ENCODE results near the gene SLC7A6.

SLC7A6 gene

DNA sequence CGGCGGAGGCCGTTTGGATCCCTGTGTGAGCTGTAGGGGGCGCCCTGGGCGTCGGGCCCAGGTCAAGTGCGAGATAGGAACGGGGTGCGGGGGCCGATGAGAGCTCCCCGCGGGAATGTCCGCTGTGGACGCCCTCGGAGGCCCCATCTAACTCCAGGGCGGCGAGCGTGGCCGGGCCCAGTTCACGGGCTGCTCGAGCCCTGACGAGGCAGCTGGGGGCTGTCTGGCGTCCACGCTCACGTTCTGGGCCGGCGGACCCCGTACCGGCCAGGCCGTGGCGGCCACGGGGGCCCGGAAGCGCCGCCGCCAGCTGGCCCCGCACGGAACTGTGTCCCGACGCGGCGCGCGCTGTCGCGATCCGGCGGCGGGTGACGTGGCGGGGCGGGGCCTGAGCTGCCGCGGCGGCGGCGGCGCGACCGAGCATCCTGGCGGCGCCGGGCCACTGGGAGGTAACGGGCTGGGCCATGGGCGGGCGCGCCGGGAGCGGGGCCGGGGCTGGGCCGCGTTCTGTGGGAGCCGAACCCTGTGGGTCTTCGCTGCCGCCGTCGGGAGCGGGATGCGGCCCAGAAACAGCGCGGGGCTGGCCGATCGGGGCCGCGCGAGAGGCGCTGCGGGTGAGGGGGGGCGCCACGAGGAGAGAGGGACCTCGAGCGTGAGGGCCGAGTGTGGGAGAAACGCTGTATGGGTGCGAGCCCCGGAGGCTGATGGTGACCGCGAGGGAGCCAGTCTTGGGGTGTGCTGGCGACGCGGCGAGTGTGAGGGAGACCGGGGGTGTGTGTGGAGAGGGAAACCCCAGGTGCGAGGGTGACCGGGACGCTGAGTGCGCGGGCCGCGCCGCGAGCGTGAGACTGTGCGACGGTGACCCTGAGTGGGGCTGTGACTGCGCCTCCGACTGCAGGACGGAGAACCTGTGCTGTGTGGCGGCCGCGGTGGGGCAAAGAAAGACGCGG, at the start of gene SLC7A6:
TSS of gene SLC7A6 (plus strand) at position 399 of the 950 bp plus-strand sequence. CDS start 10,201 bp downstream, outside the sequence.
- peak; percentile 80 to 82 for DNase-seq (ENCODE audit: low read depth in 2 of 2)

DNA sequence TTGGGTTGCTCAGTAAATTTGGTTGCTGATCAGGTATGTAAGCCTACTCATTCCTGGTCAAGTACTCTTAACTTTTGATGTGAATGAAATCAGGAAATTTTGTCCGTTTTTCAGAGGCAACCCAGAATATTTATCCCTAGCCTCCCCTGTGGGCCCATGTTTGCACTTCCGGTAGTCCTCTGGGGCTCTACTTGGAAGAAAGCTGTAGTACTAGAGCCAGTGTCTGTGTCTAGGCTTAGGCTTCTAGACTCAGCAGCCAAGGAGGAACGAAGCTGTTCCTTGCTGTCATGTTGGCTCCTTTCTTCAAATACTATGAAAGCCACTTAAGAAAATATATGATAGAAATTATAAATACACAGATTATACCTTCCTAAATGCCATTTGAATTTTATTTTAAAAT, 49.6 kb upstream of the SLC7A6 start:
- no peak for DNase-seq (ENCODE audit: low read depth in 2 of 2)

DNA sequence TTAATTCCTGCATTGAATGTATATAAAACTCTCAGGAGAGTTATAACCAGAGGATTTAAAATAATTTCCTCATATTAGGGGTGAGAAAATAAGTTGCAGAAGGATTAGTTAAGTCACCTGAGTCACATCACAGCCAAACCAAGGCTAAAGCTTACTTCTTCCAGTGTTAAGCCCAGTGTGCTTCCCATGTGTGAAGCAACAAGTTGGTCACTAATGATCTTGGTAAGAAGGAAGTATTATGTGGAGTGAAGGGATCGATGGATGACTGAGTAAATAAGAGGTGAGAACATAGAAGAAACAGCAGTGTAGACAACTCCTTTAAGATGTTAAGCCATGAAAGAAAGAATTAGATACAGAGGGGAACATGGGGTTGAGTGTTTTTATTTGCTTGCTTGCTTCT, 49.0 kb upstream of the SLC7A6 start:
- no peak for DNase-seq (ENCODE audit: low read depth in 2 of 2)

DNA sequence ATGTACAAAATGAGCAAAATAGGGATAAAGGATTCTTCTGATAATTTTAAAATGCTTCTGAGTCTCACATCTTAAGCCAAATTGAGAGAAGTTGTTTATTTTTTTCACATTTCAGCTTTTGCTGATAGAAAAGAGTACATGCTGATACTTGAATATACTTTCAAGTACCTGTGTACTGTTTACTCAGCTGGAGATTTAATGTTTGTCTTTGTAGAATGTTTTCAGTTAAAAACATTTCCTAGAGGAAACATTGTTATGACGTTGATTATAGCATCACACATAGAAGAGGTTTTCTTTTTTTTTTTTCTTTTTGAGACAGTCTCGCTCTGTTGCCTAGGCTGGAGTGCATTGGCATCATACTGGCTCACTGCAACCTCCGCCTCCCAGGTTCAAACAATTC, 48.1 kb upstream of the SLC7A6 start:
- DNase-seq (ENCODE audit: low read depth in 2 of 2) = no peak

DNA sequence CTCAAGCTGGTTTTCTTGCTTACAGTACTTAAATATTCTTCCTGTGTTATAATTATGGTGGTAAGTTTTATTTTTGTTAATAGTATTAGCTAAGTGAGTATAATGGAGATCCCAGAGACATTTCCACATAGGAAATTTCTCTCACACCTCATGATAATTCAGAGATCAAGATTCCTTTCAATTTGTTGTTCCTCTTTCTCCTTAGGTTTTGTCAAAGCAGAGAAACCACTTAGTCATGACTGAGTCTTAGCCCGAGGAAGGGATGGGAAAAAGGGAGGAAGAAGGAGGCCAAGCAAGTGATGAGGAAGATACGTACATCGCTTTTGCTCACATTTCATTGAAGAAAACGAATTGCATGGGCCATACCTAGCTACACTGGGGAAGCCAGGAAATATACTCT, 46.8 kb upstream of the SLC7A6 start:
- no peak for DNase-seq (ENCODE audit: low read depth in 2 of 2)

DNA sequence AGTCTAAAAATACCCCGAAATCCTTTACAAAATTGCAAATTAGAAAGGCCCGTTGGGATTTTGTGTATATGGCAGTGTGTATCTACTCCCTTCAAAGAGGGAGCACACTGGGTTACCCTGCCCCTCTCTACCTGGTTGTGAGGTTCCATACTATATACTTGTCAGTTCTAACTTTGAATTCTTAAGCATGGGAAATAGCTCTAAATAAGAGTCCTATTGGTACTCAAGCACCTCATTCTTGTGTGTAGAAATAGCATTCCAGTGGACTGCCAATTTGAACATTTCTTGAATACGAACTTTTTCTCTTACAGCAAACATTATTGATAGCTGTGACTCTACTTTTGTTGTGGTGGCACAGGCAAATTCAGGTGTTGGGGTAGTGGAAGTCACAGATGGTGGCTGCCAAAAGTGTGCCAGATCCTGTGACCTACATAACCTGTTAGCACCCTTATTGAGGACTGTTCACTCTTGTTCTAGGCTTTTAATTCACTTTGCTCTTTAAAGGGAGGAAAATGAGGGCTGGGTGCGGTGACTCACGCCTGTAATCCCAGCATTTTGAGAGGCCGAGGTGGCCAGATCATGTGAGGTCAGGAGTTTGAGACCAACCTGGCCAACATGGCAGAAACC, 44.5 kb upstream of the SLC7A6 start:
- no peak for DNase-seq (ENCODE audit: low read depth in 2 of 2)

DNA sequence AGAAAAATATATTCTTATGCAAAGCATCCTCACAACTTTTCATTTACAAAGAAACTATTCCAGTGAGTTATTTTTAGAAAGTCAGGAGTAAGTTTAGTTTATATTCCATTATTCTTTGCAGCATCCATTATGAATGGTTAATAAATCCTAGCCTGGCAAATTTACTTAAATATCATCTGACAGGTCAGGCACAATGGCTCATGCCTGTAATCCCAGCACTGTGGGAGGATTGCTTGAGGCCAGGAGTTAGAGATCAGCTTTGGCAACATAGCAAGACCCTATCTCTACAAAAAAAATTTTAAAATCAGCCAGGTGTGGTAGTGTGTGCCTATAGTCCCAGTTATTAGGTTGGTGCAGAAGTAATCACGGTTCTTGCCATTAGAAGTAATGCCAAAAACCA, 41.3 kb upstream of the SLC7A6 start:
- no peak for DNase-seq (ENCODE audit: low read depth in 2 of 2)

DNA sequence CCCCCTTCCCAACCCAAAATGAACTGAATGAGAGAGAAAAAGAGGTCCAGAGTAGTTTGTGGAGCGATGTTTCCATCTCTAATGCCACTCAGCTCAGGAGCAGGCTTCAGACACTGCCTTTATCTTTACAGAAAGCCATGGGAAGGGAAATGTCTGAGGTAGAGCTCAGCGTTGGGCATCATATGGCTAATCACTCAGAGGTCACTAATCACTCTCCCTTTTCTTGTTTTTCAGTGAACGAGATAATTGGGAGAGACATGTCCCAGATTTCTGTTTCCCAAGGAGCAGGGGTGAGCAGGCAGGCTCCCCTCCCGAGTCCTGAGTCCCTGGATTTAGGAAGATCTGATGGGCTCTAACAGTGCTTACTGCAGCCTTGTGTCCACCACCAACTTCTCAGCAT, 38.2 kb upstream of the SLC7A6 start:
- DNase-seq (ENCODE audit: low read depth in 2 of 2) = no peak

DNA sequence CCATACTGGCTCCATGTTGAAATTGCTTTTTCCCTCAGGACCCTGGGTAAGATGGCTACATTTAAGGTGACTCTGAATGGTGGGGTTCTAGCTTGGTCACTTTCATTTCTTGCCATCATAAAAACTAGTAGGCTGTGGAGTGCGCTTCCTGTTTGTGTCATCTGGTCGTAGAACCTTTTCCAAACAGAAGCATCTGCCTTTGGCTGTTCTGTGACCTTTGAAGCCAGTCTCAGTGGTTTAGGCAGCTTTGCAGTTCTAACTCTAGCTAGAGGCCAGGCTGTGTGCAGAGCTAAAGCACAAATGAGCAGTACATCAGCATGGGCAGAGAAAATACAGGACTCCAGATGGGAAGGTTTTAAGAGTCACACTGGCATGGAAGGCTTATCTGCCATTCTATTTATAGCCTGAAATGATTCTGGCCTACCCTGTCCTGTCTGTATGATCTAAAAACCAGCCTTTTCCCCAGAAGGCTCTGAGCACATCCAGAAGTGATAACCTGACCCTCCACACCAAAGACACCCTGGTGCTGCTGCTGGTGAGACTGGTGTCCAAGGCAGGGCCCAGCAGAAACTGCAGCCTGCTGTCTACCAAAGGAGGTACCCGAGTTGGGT, 37.0 kb upstream of the SLC7A6 start:
- no peak for DNase-seq (ENCODE audit: low read depth in 2 of 2)

DNA sequence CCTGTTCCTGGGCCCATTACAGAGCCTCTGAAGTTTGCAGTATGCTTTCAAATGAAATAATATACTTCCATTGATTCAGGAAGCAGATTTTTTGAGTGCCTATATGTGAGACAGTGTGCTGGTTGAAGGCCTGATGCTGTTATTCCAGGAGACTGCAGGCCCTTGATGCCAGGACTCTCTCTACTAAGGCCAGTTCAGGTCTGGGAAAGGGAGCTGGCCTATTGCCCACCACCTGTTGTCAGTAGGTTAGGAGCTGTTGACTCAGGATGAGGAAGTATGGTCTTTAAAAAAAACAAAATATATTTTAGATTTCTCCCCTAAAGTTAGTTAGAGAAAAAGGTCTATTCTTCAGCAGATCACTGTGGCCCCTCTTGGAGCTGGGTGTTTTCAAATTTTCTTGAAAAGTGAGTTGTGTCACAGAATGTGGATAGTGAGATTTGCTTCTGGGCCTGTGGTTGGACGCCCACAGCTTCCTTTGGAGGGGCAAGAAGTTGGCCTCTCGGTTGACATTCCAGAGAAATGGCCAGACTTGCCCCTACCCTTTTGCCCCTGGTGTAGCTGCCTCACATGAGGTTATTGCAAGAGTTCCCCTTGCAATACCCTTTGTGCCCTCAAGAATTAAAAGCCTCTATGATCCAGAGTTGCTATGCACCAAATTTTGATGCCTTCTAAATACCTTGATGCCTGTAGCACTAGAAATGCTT, 36.3 kb upstream of the SLC7A6 start:
- DNase-seq (ENCODE audit: low read depth in 2 of 2) = no peak

DNA sequence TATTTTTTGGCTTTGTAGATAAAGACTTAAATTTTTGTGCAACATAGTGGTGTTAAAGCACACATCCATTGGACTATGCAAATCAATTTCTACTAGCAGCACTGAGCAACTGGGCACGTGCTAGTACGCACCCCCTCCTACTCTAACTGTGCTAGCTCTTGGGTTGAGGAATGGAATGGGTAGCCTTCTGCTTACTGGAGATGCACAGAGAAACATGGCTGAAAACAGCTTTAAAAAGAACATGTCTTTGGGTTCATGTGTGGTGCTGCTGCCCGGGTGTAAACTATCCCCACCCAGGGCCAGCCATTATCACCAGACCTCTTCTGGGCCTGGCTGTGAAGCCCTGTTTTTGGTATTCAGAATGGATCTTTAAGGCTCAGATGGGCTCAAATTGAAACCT, 35.7 kb upstream of the SLC7A6 start:
- DNase-seq (ENCODE audit: low read depth in 2 of 2) = no peak

DNA sequence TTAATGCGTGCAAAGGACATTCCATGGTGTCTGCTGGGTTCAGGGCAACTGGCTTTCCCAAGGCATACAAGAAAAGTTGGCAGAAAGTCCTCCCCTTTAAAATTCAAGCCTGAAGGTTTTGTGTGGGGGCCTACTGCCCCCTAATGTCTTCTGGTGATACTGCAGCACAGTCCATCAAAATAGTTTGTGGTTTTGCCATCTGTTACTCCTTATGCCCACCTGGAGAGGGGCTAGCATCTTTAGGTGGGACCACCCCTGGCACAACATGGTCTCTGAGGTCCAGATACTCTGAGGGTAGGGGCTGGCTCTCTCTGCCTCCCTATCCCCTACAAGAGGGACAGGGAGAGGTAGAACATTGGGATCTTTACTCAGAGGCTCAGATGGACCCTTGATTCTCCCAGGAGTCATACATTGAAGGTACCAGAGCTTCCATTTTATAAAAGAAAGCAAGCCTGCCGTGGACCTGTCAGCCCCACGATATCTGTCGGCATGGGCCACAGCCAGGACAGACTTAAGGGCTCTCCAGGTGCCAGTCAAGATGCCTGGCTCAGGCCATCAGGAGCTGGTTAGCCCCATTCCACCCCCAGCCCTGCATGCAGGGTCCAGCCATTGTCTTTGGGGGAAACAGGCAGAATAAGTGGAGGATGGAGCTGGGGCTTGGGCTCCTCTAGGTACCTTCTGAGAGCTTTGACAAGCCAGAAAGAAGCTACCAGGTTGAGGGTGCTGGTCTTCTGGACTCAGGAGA, 34.7 kb upstream of the SLC7A6 start:
- no peak for DNase-seq (ENCODE audit: low read depth in 2 of 2)

DNA sequence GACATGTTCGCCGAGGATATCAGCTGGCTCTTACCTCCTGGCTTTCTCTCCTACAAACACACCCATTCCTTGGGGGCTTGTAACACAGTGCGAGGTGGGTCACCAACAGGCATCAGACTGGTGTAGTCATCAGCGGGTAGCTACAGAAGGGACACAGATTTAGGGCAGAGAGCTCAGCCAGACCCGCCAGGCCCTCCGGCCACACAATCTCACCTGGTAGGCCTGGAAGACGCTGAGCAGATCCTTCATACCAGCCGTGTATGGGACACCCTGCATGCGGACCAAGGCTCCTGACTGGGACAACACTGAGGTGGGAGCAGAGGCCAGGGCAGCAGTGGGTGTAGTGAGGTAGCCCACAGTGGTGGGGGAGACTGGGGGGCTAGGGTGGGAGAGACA, 34.2 kb upstream of the SLC7A6 start:
- no peak for DNase-seq (ENCODE audit: low read depth in 2 of 2)

DNA sequence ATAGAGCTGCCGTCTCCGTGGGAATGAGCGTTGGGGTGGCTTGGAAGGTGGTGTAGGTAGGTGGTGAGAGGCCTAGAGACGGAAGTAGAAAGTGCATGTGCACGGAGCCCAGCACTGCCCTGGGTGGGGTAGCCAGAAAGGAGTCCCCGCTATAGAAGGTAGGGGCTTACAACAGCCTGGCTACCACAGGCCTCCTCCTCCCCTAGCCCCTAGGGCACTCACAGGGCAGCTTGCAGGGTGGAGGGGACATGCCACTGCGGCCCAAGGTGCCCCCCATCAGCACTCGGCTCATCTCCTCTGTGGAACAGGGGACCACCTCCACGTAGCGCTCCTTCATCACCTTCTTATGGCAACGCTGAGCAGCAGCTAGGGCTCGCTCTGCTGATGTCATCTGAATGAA, 33.4 kb upstream of the SLC7A6 start:
- DNase-seq (ENCODE audit: low read depth in 2 of 2) = no peak

DNA sequence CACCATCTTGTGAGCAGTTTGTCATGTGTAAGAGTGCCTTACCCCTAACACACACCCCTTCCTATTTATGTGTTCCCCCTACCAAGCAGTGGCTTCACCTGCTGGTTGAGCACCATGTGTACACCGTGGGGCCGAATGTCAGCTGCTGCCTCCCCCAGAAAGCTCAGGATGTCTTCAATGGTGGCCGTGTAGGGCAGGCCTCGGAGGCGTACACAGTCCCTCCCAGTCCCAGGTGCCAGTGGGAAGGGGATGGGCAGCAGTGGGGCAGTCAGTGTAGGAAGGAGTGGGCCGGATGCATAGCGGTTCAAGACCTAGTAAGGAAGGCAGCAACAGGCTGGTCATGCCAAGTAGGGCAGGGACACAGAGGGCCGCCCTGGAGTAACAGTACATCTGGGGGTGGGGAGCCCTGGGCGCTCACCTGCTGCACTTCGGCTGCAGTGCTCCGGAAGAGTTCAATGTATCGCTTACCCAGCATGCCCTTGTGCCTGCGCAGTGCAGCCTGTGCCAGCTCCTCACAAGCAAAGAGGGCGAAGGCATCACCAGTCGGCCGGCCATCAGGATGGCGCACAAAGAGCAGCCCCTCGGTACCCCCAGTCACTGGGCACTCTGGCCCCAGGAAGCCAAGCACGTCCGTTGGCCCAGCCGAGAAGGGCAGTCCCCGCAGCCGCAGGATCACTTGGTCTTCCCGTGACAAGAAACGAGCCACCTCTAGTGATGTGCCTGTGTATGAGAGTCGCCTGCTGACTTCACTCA, 32.8 kb upstream of the SLC7A6 start:
- no peak for DNase-seq (ENCODE audit: low read depth in 2 of 2)

DNA sequence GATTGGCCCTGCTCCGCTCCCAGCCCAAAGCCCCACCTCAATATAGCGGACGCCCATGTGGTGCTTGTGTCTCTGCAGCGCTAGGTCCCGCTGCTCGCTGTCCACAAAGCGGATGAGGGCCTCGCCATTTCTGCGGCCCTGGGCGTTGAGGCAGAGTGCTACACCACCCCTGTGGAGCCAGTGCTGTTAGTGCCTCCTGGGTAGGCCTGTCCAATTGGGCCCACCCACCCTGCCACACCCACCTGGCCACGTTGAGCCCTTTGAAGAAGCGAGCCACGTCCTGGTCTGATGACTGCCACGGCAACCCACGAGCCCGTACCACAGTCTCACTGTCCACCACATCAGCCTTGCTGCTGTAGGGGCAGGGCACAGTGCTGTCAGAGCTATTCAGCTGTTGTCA, 32.0 kb upstream of the SLC7A6 start:
- DNase-seq (ENCODE audit: low read depth in 2 of 2) = no peak

DNA sequence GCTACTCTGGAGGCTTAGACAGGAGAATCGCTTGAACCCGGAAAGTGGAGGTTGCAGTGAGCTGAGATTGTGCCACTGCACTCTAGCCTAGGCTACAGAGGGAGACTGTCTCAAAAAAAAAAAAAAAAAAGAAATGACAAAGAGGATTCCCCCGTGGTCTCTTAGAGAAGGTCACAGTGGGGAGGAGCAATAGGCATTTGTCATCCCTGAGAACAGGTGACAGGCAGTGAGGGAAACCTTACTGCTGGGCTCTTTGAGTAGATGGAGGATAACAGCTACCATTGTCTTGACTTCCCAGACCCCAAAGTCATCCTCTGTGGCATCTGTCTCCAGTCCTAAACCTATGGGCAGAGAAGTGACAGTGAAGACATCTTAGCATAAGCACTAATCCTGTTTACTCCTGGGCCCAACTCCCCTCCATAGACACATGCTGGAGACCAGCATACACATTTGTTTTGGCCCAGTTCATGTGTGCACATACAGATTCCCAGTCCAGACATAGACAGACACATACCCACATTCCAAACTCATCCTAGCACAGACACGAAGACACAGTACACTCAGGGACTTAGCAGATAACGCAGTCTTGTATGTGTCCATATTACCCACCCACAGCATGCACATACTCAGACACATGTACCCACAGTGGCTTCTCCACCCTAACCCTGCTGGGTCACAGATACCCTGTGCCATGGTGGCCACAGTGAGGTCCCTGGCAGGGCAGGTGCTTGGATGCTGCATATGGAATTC, 31.1 kb upstream of the SLC7A6 start:
- no peak for DNase-seq (ENCODE audit: low read depth in 2 of 2)

DNA sequence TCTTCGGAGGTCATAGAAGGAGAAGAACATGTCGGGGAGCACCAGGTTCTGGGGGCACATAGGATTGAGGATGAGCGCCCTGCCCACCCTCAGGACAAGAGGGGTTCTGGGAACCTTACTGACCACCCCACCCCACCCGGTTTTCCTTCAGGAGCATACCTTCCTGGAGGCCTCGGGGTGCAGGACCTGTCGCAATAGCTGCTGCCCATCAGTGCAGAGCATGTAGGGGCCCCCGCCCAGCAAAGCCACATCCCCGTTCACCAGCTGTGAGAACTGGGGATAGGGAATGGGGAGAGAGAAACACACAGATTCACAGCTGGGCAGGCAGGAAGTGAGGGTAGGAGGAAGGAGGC, 30.5 kb upstream of the SLC7A6 start:
- DNase-seq (ENCODE audit: low read depth in 2 of 2) = no peak

DNA sequence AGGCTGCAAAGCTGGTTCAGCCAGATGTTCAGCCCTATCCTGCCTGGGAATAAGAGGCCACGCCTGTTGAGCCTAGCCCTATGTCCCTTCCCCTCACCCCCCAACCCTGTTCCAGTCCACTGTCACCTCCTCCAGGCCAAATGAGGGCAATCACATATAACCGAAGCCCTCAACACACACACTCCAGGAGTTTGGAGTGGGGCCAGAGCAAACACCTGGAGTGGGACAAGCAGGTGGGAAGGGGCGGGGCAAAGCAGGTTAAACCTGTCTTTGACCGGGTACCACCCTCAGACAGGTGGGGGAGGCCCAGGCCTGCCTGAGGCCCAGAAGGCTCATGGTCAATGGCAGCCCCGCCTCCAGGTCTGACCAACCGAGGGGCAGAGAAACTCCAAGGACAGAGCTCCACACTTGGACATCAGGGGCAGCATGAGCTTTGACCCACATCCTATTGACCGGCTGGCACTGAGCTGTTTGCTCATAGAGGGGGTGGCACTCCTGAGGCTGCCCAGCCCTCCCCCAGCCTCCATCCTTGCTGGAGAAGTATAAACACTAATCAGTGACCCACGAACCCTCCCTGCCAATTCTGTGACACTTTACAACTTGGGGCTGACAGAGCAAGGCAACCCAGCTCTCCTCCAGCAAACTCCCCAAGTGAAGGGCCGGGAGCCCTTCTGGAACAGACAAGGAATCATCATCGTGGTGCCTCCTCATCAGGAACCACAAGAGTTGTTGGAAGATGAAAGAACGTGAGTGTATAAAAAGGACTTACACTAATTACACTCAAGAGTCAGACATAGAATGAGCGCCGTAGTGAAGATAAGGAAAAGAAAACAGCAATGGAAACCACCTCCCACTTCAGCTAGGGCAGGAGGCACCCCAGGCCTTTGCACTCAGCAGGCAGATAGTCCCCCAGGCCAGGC, 29.9 kb upstream of the SLC7A6 start:
- DNase-seq (ENCODE audit: low read depth in 2 of 2) = no peak
